ENCODE data around the gene FADD. TPM values are rescaled to one million over a fixed set of nuclear protein-coding genes. Genes with fewer than 3 reads are reported as not detected.

The FADD gene
- polyA plus RNA-seq, 1 donor (not counting 4 experiments of a cell fraction or from before 2014, with no cell fraction given), result 33.7 TPM

- H3K4me3 ChIP-seq (ENCODE audit: control insufficient read depth in 2 of 3, extremely low read depth in 1 of 3, insufficient read depth in 2 of 3, low read depth in 1 of 3, low read length in 3 of 3), result no peak overlapping the region
- peaks cover 8% of the 10 kb centered on the region for H3K27me3 ChIP-seq (ENCODE audit: control insufficient read depth, extremely low read depth, insufficient read depth, low read length)
- no peak overlapping the region for H3K27ac ChIP-seq (ENCODE audit: control insufficient read depth, insufficient read depth, low read length)
- no peaks in the 10 kb centered on the region for H4K20me1 ChIP-seq (ENCODE audit: control insufficient read depth, extremely low read depth, insufficient read depth, low read length)
- no peaks in the 10 kb centered on the region for H3K79me2 ChIP-seq (ENCODE audit: control insufficient read depth, insufficient read depth, low read length)
- dilution Hi-C loops (cut with MboI; ENCODE audit: extremely low pct_ligation_motif_present, low sequenced_read_pairs), result loop anchor here (5.0 kb wide), 1 partner anchor 72 kb away; no protein-coding TSS in a partner anchor
- no peaks in the 10 kb centered on the region for H3K9me1 ChIP-seq (ENCODE audit: control insufficient read depth, extremely low read depth, insufficient read depth, low read length)
- H3K9ac ChIP-seq (ENCODE audit: control insufficient read depth, extremely low read depth, insufficient read depth, low read length), result no peak overlapping the region
- no peak overlapping the region for H2AFZ ChIP-seq (ENCODE audit: control insufficient read depth, low read length)
- DNase-seq (ENCODE audit: low read depth, low spot score), result no peak
- H3K9me3 ChIP-seq (ENCODE audit: control insufficient read depth, low read depth, low read length), result no peaks in the 10 kb centered on the region
- no peaks in the 10 kb centered on the region for H3K36me3 ChIP-seq (ENCODE audit: control insufficient read depth in 2 of 2, extremely low read depth in 1 of 2, insufficient read depth in 2 of 2, low read length in 2 of 2)
- no peak for TF ChIP-seq CTCF (optimal IDR thresholded peaks at IDR 0.05 in 1 of 3, IDR thresholded peaks at IDR 0.05 in 1 of 3, conservative IDR thresholded peaks at IDR 0.05 in 1 of 3; ENCODE audit: extremely low read depth in 1 of 3, insufficient read depth in 2 of 3, low read length in 3 of 3)
- no peak for TF ChIP-seq EZH2 (IDR thresholded peaks at IDR 0.05; ENCODE audit: low read length)
- H3K4me2 ChIP-seq (ENCODE audit: control insufficient read depth, extremely low read depth, insufficient read depth, low read depth, low read length), result no peak overlapping the region
- no peak for FAIRE-seq
- peaks cover 3% of the 10 kb centered on the region for H3K4me1 ChIP-seq (ENCODE audit: control insufficient read depth, extremely low read depth, insufficient read depth, low read length)
Observed at GRCh38 chr11:70230151-70230839, 27.2 kb downstream of the FADD start.

GRCh38 chr11:70230840-70231710 lies 28.0 kb downstream of the FADD start:
- Histone ChIP-seq H4K20me1 (ENCODE audit: control insufficient read depth, extremely low read depth, insufficient read depth, low read length) (no peaks in the 10 kb centered on the region), H3K27ac (ENCODE audit: control insufficient read depth, insufficient read depth, low read length) (no peak overlapping the region), H2AFZ (ENCODE audit: control insufficient read depth, low read length) (no peak overlapping the region), H3K9ac (ENCODE audit: control insufficient read depth, extremely low read depth, insufficient read depth, low read length) (no peak overlapping the region), H3K4me1 (ENCODE audit: control insufficient read depth, extremely low read depth, insufficient read depth, low read length) (peaks cover 3% of the 10 kb centered on the region), H3K9me3 (ENCODE audit: control insufficient read depth, low read depth, low read length) (no peaks in the 10 kb centered on the region), H3K4me2 (ENCODE audit: control insufficient read depth, extremely low read depth, insufficient read depth, low read depth, low read length) (no peak overlapping the region), H3K27me3 (ENCODE audit: control insufficient read depth, extremely low read depth, insufficient read depth, low read length) (peaks cover 1% of the 10 kb centered on the region), H3K4me3 (ENCODE audit: control insufficient read depth in 2 of 3, extremely low read depth in 1 of 3, insufficient read depth in 2 of 3, low read depth in 1 of 3, low read length in 3 of 3) (no peak overlapping the region), H3K36me3 (ENCODE audit: control insufficient read depth in 2 of 2, extremely low read depth in 1 of 2, insufficient read depth in 2 of 2, low read length in 2 of 2) (no peaks in the 10 kb centered on the region), H3K79me2 (ENCODE audit: control insufficient read depth, insufficient read depth, low read length) (no peaks in the 10 kb centered on the region), H3K9me1 (ENCODE audit: control insufficient read depth, extremely low read depth, insufficient read depth, low read length) (no peaks in the 10 kb centered on the region)
- DNase-seq (ENCODE audit: low read depth, low spot score) (no peak), FAIRE-seq (no peak)
- TF ChIP-seq EZH2 (IDR thresholded peaks at IDR 0.05; ENCODE audit: low read length), result no peak
- TF ChIP-seq CTCF (optimal IDR thresholded peaks at IDR 0.05 in 1 of 3, IDR thresholded peaks at IDR 0.05 in 1 of 3, conservative IDR thresholded peaks at IDR 0.05 in 1 of 3; ENCODE audit: extremely low read depth in 1 of 3, insufficient read depth in 2 of 3, low read length in 3 of 3), result no peak
- dilution Hi-C loops (cut with MboI; ENCODE audit: extremely low pct_ligation_motif_present, low sequenced_read_pairs), result loop anchor here (5.0 kb wide), 1 partner anchor 71 kb away; no protein-coding TSS in a partner anchor

Data from keratinocyte (primary cell).